ENCODE results near the gene THSD4. TPM values are rescaled to one million over a fixed set of nuclear protein-coding genes. Genes with fewer than 3 reads are reported as not detected.

THSD4 gene
- total RNA-seq, 1 experiment from 2014 or later, result 19.5 TPM

DNA sequence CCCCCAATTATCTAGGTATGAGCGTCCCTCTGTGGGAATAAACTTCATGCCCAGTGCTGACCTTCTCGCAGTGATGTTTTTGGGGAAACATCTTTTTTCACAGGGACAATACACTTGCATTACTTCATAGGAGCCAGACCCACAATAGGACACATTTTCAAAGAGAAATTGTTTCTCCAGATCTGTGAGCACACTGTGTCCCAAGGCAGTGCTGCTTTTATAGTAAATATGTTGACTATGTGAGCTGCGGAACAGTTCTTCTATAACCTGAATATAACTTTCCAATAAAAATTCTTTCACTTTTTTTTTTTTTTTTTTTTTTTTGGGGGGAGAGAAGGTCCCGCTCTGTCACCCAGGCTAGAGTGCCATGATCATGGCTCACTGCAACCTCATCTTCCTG, 17.4 kb upstream of the THSD4 start:
- no peak for DNase-seq (ENCODE audit: low spot score)

DNA sequence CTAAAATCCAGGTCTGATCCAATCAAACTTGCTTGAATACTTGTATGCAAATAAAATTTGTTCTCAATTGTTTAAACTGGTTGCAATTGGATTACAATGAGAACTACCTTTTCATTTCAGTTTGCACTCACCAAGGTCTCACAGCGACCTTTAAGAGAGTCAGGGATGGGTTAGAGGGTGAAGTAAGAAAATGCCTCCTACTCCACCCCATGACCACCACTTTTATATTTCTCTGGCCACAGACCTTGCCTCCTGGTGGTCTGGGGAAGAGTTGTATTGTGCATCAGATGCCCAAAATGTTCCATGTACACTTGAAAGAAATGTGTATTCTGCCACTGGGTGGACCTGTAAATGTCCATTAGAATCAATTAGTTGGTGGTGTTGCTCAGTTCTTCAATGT, 16.4 kb upstream of the THSD4 start:
- no peak for DNase-seq (ENCODE audit: low spot score)

- DNase-seq (ENCODE audit: low spot score), result peak; percentile 81
Observed at GRCh38 chr15:71103102-71103676, 12.1 kb upstream of the THSD4 start.

DNA sequence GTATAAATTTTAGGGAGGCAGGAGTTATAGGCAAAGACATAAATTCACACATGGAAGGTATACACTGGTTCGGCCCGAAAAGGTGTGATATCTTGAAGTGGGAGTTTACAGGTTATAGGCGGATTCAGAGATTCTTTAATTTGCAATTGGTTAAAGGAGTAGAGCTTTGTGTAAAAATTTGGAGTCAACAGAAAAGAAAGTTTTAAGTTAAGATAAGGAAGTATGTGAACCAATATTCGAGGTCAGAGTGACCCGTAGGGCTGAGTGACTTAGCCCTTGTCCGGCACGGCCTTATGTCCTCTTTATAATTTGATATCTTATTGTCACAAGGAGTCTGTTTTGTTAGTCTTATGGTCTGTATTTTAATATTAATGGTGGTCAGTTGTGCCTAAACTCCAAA, 10.6 kb upstream of the THSD4 start:
- no peak for DNase-seq (ENCODE audit: low spot score)

DNA sequence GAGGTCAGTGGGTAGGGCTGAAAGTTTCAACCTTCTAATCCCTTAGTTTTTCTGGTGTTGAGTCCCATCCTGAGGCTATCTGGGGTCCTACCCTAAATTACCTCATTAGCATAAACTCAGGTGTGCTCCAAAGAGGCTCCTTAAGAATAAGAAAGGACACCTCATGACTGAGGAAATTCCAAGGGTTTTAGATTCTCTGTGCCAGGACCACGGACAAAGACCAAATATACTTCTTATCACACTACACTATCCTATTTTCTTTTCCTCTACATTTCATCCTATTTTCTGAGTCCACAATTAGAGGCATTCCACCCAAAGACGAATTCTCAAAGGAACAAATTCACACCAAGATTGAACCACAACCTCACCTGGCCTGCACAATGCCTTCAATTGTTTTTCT, 9.8 kb upstream of the THSD4 start:
- DNase-seq (ENCODE audit: low spot score), result no peak

- DNase-seq (ENCODE audit: low spot score), result no peak
Observed at GRCh38 chr15:71106802-71107500, 8.3 kb upstream of the THSD4 start.

DNA sequence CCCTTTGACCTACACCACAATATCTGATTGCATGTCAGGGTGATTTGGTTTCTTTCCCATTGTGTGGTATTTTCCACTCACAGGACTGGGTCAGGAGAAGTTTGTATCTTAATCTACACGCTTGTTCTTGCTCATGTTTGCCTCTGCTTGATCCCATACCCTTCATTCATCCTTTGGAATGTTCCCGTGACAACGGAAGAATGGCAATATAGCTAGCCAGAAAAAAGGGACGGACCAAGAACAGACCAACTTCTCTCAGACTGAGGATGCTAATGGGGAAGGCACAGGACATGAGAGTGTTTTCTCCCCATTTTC, 7.8 kb upstream of the THSD4 start:
- no peak for DNase-seq (ENCODE audit: low spot score)

- no peak for DNase-seq (ENCODE audit: low spot score)
Observed at GRCh38 chr15:71109130-71109529, 6.1 kb upstream of the THSD4 start.

GRCh38 chr15:71109905-71110304, 5.4 kb upstream of the THSD4 start:
- no peak for DNase-seq (ENCODE audit: low spot score)

DNA sequence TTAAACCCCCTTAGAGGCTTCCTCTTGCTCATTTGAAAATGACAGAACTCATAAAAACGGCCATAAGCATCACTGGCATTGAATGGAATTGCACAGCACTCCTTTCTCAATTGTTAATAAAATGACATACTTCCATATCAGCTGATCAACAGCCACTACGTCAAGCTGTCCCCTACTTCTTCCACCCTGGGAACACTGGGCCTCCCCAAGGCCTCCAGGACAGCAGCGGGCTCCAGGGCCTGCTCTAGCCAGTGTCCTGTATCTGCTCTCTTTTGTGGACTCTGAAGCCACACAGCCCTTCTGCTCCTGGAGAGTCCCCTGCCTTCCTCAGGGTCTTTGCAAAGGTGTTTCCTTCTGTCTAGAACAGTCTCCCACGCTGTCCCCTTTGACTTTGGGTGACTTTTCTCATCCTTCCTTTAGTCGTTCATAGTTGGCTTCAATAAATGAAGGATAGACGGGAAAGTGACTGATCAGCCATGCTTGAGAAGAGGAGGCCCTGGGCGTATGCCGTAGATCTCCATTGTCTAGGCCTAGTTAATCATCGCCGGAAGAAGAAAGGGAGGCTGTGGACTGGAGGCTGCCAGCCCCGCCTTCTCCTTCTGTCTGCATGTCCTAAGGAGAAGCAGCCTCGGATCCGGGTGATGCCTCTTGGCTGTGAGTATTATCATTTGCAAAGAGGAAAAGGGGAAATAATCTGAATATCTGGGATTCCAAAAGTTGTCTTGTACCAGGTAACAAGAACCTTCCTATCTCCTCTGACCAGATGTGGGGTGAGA, 4.7 kb upstream of the THSD4 start:
- no peak for DNase-seq (ENCODE audit: low spot score)

- DNase-seq (ENCODE audit: low spot score), result no peak
Observed at GRCh38 chr15:71111181-71111565, 4.1 kb upstream of the THSD4 start.

DNA sequence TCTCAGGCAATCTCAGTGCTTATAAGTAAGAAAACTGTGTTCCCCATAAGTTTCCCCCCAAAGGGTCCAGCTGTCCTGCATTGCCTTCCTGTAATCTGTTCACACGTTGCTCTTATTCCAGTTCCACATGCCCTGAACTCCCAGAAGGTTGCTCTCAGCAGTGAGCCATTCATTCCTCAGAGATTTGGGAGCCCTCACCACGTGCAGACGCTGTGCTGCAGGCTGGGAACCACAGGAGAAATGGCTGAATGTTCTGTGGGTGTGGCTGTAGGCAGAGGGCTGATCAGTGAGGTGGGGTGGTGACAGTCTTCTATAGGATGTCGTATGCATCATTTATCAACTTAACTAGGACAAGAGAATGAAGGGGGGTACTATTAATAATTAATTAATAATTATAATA, 3.3 kb upstream of the THSD4 start:
- no peak for DNase-seq (ENCODE audit: low spot score)

DNA sequence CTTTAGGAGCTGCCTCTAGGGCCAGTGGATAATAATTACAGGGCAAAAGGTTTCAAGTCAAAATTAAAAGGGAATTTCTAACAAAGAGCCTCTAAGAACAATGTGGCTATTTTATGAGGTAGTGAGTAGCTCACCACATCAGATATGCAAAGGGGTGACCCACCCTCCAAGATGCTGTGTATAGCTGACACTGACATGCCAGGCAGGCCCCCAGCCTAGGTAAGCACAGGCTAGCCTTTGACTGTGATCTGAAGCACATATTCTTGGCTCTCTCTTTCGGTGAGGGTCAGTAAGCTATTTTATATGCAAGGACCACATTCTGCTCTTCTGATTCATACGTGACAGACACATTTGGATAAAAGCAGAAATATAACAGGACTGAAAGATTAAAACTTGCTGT, 2.8 kb upstream of the THSD4 start:
- peak; percentile 67 for DNase-seq (ENCODE audit: low spot score)

DNA sequence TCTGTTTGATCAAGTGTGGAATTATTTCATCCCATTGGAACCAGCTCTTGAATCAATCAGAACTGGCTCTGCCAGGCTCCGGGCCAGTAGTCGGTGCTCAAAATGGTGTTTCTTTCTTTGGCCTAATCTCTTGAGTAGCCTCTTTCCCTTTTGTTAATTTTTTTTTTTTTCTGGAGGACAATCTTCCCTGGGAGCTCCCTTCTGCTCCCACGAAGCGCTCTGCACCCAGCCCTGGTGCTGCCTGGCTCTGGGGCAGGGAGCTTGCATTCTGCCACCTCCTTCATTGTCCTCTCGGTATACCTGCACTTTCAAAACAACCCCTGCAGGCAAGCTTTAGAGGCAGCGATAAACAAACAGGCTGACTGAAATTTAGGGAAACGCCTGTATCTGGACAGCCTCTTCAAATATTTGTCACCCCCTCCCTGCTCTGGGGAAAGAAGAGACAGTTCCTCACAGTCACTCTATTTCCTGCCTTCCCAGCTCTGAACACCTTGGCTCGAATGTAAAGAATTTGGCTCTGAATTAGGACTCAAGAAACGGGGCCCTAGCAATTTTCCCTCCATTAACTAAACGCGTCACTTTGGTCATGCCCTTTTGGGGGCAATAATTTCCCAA, 1.1 kb upstream of the THSD4 start:
- DNase-seq (ENCODE audit: low spot score), result no peak

- DNase-seq (ENCODE audit: low spot score), result peak; percentile 83
Observed at GRCh38 chr15:71115567-71116351, 488 bp downstream of the THSD4 start.

DNA sequence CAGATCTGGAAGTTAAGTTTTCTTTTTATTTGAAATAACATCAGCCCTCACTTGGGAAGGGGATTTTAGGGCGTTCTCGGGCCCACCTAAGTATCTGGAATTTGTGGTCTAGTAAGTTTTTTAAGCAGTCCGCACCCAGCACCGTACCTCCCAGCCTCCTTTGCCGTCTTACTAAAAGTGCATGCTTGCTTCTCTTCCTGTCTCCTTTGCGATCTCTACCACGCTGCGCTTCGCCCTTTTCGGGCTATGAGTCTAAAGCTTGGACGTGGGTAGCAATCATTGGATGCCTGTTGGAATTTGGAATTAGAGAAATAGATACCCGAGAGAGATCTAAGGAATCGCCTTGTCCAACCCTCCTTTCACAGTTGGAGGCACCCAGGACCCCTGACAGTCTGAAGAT, 1.1 kb downstream of the THSD4 start:
- peak; percentile 73 for DNase-seq (ENCODE audit: low spot score)

GRCh38 chr15:71116942-71117341, 1.7 kb downstream of the THSD4 start:
- peak; percentile 48 for DNase-seq (ENCODE audit: low spot score)

- DNase-seq (ENCODE audit: low spot score), result no peak
Observed at GRCh38 chr15:71117714-71118305, 2.5 kb downstream of the THSD4 start.

DNA sequence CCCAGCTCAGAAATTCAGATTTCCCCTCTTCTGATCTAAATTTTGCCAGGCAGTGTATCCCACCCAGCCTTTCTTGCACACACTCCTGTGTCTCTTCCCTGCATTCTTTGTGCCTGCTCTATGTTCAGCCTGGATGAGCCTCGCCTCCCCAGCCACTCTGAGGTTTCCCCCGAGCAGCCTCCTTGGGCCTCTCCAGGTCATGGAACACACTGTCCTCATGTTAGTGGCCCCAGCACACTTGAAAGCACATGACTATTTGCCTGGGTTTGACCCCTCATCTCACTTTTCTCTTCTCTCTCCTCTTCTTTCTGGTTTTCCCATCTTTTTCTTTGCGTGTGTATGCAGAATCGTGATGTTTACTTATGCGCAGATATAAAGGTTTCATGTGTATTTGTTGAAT, 3.1 kb downstream of the THSD4 start:
- no peak for DNase-seq (ENCODE audit: low spot score)

GRCh38 chr15:71118881-71119632, 3.8 kb downstream of the THSD4 start:
- no peak for DNase-seq (ENCODE audit: low spot score)
